GM12801 (cell line): Measurements from ENCODE around the gene SYT9.

Experiments used
- TF ChIP-seq, protein P1 (sequence below): IDR thresholded peaks from one replicate; pipeline ENCODE4 v1.5.1; 2011; ENCODE audit warnings: control low read depth; ENCODE audit not compliant: insufficient read length; ENCODE audit errors: extremely low read depth

Gene SYT9

DNA sequence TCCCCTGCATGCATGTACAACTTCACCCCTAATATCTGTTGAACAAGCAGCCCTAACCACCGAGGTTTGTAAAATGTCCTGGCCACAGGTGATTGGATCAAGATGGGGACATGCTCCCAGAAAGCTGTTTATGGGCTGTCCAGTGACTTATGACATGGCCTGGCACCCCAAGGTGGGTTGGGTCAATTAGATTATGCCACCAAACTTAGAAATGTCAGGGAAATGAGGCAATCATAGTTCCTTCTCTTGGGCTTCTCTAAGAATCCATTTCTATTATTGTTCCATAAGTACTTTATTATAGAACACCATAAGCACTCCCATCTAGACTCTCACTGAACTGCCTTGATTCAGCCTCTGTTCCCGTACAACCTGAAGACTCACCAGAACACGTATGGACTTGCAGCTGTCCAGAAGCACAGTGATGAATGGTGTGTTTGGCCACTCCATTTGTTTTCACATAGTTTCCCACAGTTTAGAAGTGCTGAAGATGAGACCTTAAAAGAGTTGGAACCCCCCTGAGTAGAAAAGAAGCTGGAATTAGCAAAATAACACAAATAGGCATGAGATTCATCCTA is 188.1 kb downstream of the SYT9 start:
- TF ChIP-seq, protein P1, sequence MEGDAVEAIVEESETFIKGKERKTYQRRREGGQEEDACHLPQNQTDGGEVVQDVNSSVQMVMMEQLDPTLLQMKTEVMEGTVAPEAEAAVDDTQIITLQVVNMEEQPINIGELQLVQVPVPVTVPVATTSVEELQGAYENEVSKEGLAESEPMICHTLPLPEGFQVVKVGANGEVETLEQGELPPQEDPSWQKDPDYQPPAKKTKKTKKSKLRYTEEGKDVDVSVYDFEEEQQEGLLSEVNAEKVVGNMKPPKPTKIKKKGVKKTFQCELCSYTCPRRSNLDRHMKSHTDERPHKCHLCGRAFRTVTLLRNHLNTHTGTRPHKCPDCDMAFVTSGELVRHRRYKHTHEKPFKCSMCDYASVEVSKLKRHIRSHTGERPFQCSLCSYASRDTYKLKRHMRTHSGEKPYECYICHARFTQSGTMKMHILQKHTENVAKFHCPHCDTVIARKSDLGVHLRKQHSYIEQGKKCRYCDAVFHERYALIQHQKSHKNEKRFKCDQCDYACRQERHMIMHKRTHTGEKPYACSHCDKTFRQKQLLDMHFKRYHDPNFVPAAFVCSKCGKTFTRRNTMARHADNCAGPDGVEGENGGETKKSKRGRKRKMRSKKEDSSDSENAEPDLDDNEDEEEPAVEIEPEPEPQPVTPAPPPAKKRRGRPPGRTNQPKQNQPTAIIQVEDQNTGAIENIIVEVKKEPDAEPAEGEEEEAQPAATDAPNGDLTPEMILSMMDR: no peak

DNA sequence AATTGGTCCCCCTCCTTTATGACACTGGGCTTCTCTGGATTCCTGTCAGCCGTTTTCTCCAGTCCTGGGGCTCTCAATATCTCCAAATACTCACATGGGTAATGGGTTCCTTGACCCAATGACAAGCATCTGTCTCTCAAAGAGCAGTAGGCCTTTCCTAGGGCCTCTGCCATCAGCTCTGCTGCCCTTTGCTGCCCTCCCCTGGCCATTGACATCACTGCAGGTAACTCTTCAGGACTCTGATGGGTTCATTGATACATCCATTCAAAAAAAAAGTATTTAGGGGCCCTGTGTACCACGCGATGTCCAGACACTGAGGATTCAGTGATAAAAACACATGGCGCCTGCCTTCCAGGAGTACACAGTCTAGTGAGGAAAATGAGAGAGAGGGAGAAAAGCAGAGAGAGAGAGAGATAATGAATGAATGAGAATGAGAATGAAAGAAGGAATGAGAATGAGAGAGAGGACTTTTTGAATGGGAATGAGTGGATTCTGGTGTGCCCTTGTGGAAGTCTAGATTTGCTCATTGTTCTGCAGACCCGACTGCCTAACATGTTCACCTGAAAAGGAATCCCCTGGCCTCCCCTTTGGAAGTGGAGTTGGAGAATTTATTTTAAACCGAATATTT is 191.0 kb downstream of the SYT9 start:
- TF ChIP-seq, protein P1: peak; percentile 71

DNA sequence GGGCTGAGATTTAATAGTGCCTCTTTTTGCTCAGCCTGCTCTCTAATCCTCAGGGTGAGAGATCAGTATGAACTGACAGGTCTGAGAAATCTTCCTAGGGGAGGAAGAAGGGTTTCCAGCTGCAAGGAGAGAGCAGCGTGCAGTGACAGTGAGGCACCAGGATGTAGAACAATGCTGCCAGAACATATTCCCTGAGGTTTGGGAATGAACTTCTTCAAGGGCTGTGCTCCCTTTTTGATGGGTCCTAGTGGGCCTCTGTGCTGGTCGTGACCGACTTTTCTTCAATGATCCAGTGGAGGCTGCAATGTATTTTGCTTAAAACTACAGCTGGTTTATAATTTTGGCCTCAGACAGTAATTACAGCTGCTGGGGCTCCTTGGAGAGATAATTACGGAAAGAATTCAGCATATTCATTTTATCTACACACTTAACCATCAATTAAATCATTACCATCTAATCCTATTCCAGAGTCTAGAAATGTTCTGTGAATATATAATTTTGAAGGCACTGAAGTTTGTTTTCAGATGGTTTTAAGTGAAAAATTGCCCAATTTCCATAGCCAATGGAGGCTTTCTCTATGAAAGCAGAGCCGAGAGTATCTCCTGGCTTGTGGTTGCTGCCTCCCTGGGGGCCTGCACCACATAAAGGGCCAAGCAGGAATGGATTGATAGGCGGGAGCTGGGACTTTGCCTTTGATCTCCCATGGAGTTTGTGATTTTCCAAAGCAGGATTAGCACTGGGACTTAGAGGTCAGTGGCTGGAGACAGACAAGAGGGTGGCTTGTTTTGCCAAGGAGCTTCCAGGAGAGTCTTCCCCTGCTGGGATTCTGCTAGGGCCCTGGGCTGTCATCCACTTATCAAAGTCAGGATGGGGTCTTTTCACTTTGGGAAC is 192.6 kb downstream of the SYT9 start:
- TF ChIP-seq, protein P1: no peak

DNA sequence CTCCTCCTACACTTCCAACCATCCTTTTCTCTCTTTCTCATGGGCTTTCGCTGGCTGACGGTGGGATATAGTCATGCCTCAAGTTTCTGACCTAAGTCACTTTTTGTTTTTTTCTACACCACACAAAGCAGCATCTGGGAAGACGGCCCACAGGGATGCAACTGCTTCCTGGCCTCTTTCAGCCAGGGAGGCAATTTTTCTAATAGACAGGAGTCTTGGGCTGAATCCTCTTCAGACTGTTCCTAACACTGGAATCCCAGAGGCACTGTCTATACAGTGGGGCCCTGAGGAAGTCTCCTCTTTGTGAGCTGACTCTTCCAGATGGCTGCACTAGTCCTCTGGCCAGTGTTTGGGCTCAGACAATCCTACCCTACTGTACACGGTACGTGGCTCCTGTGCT is 193.9 kb downstream of the SYT9 start:
- TF ChIP-seq, protein P1: no peak

DNA sequence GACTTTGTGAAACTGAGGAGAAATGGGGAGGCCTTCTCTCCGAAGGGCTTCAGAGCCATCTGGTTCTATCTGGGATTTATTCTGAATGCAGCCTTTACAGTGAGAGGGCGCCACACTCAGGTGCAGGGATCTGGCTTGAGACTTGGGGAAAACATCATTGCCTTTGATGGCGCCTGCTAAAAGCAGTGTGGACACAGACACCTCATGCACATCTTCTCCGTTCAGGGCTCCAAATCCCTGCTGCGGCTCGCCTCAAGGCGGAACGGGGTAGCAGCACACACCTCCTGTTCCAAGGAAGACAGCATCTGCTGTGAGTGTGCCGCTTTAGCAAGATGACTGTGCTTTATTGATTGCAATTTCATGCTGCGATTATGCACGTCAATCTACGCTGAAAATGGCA is 196.5 kb downstream of the SYT9 start:
- TF ChIP-seq, protein P1: no peak

DNA sequence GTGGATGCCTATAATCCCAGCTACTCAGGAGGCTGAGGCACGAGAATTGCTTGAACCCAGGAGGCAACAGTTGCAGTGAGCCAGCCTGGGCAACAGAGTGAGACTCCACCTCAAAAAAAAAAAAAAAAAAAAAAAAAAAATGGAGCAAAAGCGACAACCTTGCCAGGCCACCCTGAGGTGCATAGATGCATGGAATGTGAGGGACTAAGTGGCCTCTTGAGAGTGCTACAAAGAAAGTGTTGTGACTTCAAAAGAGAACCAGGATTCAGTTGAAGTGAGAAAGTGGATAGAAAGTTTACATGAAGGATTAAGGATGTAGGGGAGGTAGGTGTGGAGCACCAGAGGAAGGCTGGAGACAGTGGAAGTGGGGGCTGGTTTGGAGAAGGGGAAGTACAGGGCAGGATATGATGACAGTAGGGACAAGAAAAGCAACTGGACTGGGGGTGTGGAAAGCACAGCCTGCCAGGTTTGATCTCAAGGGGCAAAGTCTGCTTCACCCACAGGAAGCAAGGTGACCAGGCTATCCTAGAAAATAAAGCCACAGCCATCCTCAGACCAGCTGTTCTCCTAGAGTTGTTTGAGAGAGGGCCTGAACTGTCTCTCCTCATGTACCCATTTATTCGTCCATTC is 197.6 kb downstream of the SYT9 start:
- TF ChIP-seq, protein P1: no peak

DNA sequence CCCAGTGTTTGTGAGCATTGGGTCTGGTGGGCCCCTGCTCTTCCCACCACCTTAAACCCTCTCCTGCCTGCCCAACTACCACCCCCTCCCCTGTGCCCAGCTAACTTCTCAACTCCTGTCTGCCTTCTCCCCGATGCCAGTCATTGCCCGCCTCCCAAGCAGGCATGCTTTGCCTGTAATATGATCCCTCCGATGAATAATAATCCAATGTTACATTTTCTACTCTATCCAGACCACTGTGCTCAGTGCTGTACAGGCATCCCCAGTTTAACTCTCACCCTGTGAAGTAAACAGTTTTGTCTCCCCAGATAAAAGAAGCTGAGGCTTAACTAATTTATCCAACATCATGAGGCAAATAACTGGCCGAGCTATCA is 198.1 kb downstream of the SYT9 start:
- TF ChIP-seq, protein P1: no peak
